Muscle of arm (tissue), 1 donor: Measurements from ENCODE around the gene LOC101059915.
"Not testable (repeated sequence)": the region's sequence is repeated elsewhere in the genome, so short reads cannot be mapped to it uniquely, and the experiment has no call there.

Experiments
- DNase-seq: peaks from one replicate; pipeline ENCODE4 v3.0.0-alpha.2; 2013

Gene LOC101059915

GRCh38 chrX:71640002-71640401, 27.3 kb upstream of the LOC101059915 start:
- no peak for DNase-seq

GRCh38 chrX:71644406-71644805, 22.9 kb upstream of the LOC101059915 start:
- not testable (repeated sequence) for DNase-seq

GRCh38 chrX:71650333-71650969, 16.9 kb upstream of the LOC101059915 start:
- no peak for DNase-seq

- peak; percentile 45 for DNase-seq
These were observed 14.9 kb upstream of the LOC101059915 start for GRCh38 chrX:71652405-71652804.

- DNase-seq = no peak
These were observed 14.0 kb upstream of the LOC101059915 start for GRCh38 chrX:71653344-71653743.

GRCh38 chrX:71657267-71657666, 10.1 kb upstream of the LOC101059915 start:
- no peak for DNase-seq

- DNase-seq = no peak
These were observed 8.0 kb upstream of the LOC101059915 start for GRCh38 chrX:71659342-71659741.

- no peak for DNase-seq
These were observed 7.4 kb upstream of the LOC101059915 start for GRCh38 chrX:71659959-71660358.

GRCh38 chrX:71660562-71661416, 6.6 kb upstream of the LOC101059915 start:
- DNase-seq = no peak

- no peak for DNase-seq
These were observed 5.4 kb upstream of the LOC101059915 start for GRCh38 chrX:71661919-71662318.

GRCh38 chrX:71662654-71663053, 4.7 kb upstream of the LOC101059915 start:
- DNase-seq = not testable (repeated sequence)

- DNase-seq = not testable (repeated sequence)
These were observed 4.1 kb upstream of the LOC101059915 start for GRCh38 chrX:71663238-71663637.

GRCh38 chrX:71664202-71664601, 3.1 kb upstream of the LOC101059915 start:
- not testable (repeated sequence) for DNase-seq

GRCh38 chrX:71664889-71665491, 2.4 kb upstream of the LOC101059915 start:
- no peak for DNase-seq

GRCh38 chrX:71665747-71666146, 1.6 kb upstream of the LOC101059915 start:
- no peak for DNase-seq

GRCh38 chrX:71666240-71667223, 814 bp upstream of the LOC101059915 start:
- DNase-seq = no peak

- no peak for DNase-seq
These were observed 876 bp downstream of the LOC101059915 start for GRCh38 chrX:71668248-71668595.

GRCh38 chrX:71669492-71669891, 2.1 kb downstream of the LOC101059915 start:
- no peak for DNase-seq

GRCh38 chrX:71669947-71670346, 2.6 kb downstream of the LOC101059915 start:
- DNase-seq = not testable (repeated sequence)

GRCh38 chrX:71671043-71671780, 3.9 kb downstream of the LOC101059915 start:
- no peak for DNase-seq

- DNase-seq = no peak
These were observed 4.6 kb downstream of the LOC101059915 start for GRCh38 chrX:71671938-71672337.
